Forelimb muscle (tissue), 1 donor: ENCODE results near the gene TMEM217. TPM values are rescaled to one million over a fixed set of nuclear protein-coding genes. Genes with fewer than 3 reads are reported as not detected.

ENCODE experiments used
- DNase-seq: peaks from one replicate; pipeline ENCODE4 v3.0.0-alpha.2; 2013; ENCODE audit warnings: low read depth
- polyA plus RNA-seq: library from polyadenylated mRNA; unstranded; fragments of 120-200 nt; gene quantifications from one replicate; pipeline ENCODE4 v1.2.1, GENCODE V29; 2013; ENCODE audit not compliant: insufficient read length

The TMEM217 gene
- polyA plus RNA-seq, 1 donor = 0.71 TPM

- DNase-seq = no peak
Observed at GRCh38 chr6:37280162-37280887, 22.4 kb upstream of the TMEM217 start.

GRCh38 chr6:37279366-37280134 is 21.6 kb upstream of the TMEM217 start:
- no peak for DNase-seq

GRCh38 chr6:37277001-37277409 is 19.1 kb upstream of the TMEM217 start:
- DNase-seq = no peak

- DNase-seq = no peak
Observed at GRCh38 chr6:37275350-37275749, 17.4 kb upstream of the TMEM217 start.

- no peak for DNase-seq
Observed at GRCh38 chr6:37273690-37274089, 15.7 kb upstream of the TMEM217 start.

- no peak for DNase-seq
Observed at GRCh38 chr6:37272834-37273566, 15.1 kb upstream of the TMEM217 start.

- DNase-seq = no peak
Observed at GRCh38 chr6:37269105-37269504, 11.2 kb upstream of the TMEM217 start.

GRCh38 chr6:37265860-37266259 is 7.9 kb upstream of the TMEM217 start:
- no peak for DNase-seq

- no peak for DNase-seq
Observed at GRCh38 chr6:37265001-37265400, 7.1 kb upstream of the TMEM217 start.

GRCh38 chr6:37262446-37263026 is 4.6 kb upstream of the TMEM217 start:
- DNase-seq = no peak

GRCh38 chr6:37261198-37261597 is 3.3 kb upstream of the TMEM217 start:
- no peak for DNase-seq

GRCh38 chr6:37260444-37260843 is 2.5 kb upstream of the TMEM217 start:
- no peak for DNase-seq

- no peak for DNase-seq
Observed at GRCh38 chr6:37260040-37260439, 2.1 kb upstream of the TMEM217 start.

- DNase-seq = no peak
Observed at GRCh38 chr6:37259191-37259590, 1.2 kb upstream of the TMEM217 start.

- no peak for DNase-seq
Observed at GRCh38 chr6:37258405-37259105, 611 bp upstream of the TMEM217 start.

GRCh38 chr6:37257320-37257633 is 667 bp downstream of the TMEM217 start:
- DNase-seq = no peak

- DNase-seq = no peak
Observed at GRCh38 chr6:37256692-37257319, 1.1 kb downstream of the TMEM217 start.

GRCh38 chr6:37254881-37255280 is 3.1 kb downstream of the TMEM217 start:
- DNase-seq = no peak

GRCh38 chr6:37253486-37254007 is 4.4 kb downstream of the TMEM217 start:
- no peak for DNase-seq

GRCh38 chr6:37251211-37251780 is 6.6 kb downstream of the TMEM217 start:
- no peak for DNase-seq
